ENCODE data around the gene MGA. TPM values are rescaled to one million over a fixed set of nuclear protein-coding genes. Genes with fewer than 3 reads are reported as not detected.

Gene MGA
- total RNA-seq, 1 donor from 2014 or later, result 74.0 TPM

DNA sequence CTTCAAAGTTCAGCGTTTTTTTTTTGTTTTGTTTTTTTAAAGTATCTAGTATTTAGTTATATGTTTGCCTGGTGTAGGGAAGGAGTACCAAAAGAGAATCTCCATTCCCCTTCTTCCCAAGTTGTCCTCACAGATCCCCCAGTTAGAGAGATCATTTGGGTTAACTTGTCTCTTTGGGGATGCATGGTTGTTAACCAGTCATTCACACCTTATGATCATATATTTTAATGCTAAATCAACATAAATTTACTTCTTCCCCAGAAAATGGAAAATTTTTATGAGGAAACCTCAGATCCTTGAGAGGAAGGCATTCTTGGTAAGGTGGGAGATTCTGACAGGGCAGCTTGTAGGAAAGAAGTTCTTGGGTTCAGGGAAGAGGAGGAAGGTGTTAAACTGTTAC lies 1.5 kb upstream of the MGA start:
- no peak for DNase-seq (ENCODE audit: low read depth)

DNA sequence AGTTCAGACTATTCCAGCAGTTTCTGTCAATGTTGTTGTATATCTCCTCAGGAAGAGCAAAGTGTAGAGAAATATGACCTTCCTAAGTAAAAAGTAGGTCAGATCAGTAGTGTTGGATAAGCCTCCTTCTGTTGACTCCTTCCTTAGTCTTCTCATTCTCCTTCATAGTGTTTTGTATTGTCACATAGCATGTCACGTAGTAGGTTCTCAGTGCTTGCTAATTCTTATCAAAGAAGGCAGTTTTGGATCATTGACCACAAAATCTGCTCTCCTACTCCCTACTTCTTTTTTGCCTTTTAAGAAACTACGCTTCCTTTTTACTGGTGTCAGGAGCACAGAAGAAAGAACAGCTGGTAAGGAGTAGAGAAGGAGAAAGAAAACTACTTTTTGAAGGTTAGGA lies 1.0 kb upstream of the MGA start:
- no peak for DNase-seq (ENCODE audit: low read depth)

DNA sequence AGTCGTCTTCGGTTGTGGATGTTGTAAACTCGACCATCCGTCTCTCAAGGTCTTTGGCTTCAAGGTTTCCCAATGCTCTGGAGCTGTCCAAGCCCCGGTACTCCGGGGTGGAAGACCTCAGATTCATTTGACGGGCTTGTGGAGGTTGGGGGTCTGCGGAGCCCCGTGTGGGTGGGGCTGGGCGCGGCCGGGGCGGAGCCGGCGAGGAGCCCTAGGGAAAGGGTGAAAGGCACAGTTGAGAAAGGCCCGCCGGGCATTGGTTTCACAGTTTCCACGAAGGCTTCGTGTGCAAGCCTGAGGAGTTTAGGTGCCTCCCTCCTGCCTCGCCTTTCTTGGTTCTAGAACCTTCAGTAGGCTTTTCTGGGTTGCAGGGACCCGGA lies 360 bp upstream of the MGA start:
- DNase-seq (ENCODE audit: low read depth), result no peak

DNA sequence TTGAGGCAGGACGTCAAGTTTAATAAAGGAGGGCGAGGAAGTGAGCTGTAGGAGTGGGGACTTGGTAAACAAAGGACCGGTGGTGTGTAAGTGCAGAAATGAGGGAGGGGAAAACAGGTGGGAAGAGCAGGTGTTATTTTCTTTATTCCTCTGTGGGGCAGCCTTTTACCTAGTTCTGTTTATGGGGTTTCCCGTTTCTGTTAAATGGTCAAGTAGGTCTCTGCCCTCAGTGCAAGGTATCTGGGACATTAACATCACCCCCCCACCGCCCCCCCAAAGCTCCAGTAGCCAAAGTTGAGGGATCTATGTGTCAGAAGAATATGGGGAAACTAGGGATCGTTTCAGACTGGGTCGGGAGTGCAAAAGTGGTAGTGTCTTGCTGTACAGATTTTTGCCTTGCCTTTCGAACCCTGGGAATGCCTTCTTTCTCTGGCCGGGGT lies 893 bp downstream of the MGA start:
- no peak for DNase-seq (ENCODE audit: low read depth)

DNA sequence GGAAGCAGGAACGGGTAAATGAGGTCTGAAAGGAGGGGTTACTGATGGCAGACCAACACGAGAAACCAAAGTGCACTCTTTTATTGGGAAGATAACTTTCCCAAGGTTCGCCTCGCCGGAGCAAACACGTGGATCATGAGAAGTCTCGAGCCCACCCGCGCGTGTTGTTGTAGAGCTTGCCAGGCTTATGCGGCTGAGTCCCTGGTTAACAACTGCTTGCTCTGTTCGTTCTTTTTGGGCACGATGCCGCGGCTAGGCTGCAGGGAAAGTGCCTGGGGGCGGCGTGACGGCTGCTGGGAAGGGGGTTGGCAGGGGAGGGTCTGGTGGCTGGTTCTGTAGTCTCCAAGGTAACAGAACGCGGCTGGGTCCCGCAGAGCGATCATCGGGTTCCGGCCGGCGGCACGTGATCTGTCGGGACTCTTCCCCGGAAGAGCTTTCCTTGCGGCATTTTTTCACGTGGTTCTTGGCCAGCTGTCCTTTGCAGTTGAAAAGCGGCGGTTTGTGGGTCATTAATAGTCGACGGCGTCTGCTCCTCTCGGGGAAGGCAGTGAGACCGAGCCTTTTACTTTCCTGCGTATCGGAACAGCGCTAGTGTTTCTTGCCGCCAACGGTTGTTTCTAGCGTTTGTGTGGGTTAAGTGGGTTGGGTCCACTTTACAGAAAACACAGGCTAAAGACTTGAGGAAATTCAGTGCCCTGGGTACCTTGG lies 1.5 kb downstream of the MGA start:
- peak; percentile 68 for DNase-seq (ENCODE audit: low read depth)

DNA sequence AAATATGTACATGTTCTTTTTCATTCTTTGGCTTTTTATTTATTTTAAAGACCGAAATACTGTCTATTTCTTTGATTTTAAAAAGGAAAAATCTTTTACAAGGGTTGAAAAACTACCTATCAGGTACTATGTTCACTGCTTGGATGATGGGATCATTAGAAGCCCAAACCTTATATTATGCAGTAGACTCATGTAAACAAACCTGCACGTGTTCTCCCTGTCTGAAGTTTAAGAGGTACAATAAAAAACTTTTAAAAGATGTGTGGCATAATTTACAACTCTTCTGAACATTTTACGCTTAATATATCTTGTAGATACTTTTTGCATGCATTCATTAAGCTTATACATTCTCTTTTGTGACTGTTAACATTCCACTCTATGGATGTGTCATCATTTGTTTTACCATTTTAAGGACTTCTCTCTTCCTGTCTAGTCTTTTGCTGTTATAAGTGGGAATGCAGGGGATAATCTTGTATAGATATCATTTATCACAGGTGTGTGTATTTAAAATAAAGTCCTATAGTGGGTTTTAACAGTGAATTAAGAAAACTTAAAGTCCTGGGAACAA lies 6.2 kb downstream of the MGA start:
- no peak for DNase-seq (ENCODE audit: low read depth)

DNA sequence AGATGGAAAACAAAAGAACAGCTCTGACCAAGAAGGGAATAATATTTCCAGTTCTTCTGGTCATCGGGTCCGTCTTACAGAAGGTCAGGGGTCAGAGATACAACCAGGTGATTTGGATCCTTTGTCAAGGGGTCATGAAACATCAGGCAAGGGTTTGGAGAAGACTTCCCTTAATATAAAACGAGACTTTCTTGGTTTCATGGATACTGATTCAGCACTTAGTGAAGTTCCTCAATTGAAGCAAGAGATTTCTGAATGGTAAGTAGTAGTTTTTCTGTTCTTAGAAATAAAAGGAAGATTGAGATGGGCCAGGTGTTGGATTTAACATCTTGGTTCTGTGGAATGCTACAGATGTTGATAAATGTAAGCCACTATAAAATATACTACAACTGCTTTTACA lies 9.5 kb downstream of the MGA start:
- DNase-seq (ENCODE audit: low read depth), result no peak

DNA sequence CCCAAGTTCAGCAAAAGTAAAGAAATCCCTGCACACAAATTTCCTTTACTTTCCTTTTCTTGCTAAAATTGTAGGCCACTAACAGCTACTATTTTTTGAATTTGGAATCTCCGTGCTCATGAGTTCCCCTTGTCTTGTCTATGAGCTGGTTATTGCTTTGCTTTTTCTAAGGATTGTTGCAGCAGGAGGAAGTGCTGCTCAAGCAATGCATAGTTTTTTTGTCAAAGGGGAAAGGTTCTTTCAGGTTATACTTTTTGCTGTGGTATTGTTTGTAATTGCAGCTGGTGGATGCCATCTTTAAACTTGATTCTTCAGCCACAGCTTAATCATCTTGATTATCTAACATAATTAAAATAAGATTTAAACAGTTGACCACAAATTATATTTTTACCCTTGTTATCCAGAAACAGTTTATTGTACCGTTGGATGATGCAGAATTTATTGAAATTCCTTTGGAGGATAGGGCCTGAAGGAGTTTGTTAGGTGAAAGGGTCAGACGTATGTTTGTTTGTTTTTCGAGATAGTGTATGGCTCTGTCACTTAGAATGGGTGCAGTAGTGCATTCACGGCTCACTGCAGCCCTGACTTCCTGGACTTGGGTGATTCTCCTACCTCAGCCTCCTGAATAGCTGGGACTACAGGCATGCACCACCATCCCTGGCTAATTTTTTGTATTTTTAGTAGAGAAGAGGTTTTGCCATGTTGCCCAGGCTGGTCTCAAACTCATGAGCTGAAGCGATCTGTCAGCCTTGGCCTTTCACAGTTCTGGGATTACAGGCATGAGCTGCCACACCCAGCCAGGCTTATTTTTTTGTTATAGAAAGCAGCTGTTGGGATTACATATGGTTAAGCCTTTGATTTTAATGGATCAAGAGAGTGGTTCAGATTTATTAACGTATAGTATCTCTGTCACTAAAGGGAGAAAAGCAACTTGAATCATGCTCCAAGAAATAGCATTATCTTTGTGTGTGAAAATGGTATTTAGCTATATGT lies 11.7 kb downstream of the MGA start:
- DNase-seq (ENCODE audit: low read depth), result no peak

DNA sequence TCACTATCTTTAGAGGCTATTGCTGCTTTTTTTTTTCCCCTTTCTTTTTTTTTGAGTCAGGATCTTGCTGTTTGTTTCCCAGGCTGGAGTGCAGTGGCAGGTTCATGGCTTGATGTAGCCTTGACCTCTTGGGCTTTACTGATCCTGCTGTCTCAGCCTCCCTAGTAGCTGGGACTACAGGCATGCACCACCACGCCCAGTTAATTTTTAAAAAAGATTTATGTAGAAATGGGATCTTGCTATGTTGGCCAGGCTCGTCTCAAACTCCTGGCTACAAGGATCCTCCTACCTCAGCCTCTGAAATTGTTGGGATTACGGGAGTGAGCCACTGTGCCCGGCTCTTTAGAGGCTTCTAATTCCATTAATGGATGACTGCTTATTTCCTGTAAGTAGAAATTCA lies 15.1 kb downstream of the MGA start:
- no peak for DNase-seq (ENCODE audit: low read depth)

DNA sequence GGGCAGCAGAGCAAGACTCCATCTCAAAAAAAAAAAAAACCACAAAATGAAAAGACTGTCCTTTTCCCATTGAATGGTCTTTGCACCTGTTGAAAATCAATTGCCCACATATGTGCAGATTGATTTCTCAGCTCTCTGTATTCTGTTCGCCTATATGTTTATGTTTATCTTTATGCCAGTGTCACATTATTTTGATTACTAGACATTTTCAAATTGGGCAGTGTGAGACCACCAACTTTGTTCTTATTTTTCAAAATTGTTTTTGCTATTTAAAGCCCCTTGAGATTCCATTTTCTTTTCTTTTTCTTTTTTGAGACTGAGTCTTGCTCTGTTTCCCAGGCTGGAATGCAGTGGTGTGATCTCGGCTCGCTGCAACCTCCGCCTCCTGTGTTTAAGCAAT lies 18.5 kb downstream of the MGA start:
- DNase-seq (ENCODE audit: low read depth), result no peak

DNA sequence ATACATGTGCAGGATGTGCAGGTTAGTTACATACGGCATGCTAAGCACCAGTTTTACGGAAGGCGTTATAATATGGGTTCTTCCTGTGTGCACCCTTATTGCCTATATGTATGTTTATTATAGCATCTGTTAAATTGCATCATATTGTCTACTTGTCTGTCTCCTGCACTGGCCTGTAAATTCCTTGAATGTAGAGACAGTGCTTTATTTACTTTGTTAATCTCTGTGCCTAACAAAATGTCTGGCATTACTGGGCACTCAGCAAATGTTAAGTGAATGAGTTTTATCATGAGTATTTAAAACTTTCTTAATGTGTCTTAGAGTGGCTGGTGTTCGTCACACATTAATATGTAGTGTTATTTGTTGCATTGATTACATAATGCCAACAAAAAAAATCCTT lies 23.8 kb downstream of the MGA start:
- DNase-seq (ENCODE audit: low read depth), result no peak

DNA sequence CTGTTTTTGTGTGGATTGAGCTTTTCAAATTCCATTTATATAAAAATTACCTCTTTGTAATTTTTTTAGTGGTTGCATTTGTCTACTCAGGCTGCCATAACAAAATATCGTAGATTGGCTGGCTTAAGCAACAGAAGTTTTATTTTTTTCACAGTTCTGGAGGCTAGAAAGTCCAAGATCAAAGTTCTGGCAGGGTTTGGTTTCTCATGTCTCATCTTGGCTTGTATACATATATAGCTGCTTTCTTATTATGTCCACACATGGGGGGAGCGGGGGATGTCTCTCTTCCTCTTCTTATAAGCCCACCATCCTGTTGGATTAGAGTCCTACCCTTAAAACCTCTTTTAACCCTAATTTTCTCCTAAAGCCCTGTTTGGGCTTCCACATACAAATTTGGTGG lies 28.5 kb downstream of the MGA start:
- no peak for DNase-seq (ENCODE audit: low read depth)

DNA sequence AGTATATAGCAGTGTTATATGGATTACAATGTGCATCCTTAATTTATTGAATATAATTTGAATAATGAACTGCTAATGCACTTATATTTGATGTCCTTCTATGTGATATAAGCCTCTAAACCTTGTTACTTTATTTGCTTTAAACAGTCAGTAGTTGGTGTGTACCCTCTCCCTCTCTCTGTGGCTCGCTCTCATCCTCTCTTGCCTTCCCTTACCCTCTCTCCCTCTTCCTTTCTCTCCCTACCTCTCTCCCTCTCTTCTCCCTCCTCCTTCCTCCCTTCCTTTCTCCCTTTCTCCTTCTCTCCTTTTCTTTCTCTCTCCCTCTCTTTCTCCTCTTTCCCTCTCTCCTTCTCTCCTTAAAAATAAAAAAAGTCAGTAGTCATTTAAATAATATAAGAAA lies 28.9 kb downstream of the MGA start:
- no peak for DNase-seq (ENCODE audit: low read depth)

DNA sequence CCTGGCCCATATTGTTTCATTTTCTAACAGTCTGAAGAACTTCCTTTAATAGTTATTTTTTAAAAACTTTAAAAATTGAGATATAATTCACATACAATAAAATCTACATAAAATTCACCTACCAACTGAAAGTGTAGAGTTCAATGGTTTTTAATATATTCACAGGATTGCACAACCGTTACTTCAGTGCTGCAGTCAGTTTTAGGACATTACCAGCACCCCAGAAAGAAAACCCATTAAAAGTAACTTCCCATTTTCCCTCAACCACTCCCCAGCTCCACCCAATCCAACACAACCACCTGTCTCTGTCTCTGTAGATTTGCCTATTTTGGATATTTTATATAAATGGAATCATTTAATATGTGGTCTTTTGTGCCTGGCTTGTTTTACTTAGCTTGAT lies 29.6 kb downstream of the MGA start:
- no peak for DNase-seq (ENCODE audit: low read depth)

DNA sequence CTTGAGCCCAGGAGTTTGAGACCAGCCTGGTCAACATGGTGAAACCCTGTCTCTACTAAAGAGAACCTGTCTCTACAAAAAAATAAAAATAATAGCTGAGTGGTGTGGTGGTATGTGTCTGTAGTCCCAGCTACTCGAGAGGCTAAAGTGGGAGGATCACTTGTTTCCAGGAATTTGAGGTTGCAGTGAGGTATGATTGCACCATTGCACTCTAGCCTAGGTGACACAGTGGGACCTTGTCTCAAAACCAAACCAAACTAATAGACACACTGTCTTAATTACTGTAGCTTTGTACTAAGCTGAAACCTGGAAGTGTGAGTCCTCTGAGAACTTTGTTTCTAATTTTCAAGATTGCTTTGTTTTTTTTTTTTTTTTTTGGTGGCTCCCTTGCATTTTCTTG lies 30.4 kb downstream of the MGA start:
- peak; percentile 28 for DNase-seq (ENCODE audit: low read depth)

DNA sequence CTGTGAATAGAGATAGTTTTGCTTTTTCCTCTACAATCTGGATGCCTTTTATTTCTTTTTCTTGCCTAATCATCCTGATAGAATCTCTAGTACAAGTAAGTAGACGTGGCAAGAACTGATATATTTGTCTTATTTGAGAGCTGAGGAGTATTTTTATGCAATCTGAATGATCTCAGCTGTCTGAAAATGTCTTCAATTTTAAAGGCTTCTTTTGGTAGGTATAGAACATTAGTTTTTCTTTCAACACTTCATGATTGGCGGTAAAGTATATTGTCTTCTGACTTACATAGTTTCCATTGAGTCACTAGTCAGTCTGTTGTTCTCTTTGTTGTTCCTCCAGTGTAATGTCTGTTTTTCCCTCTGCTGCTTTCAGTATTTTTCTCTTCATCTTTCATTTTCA lies 31.3 kb downstream of the MGA start:
- no peak for DNase-seq (ENCODE audit: low read depth)

DNA sequence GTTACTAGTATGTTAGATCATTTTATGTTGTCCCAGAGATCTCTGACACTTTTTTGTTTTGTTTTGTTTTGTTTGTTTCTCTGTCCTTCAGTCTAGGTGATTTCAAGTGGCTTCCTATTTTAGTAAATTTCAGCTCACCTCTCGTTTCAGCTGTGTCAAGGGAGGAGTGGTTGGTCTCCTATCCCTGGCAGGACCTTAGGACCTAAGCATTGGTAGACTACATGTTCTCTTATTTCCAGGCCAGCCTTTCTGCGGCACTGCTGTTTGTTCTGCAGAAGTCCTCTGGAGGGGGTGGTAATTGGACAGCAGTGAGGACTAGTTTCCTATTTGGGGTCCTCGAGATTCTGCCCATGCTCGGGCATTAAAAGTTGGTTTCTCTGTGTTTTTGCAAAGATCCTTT lies 31.8 kb downstream of the MGA start:
- DNase-seq (ENCODE audit: low read depth), result no peak

DNA sequence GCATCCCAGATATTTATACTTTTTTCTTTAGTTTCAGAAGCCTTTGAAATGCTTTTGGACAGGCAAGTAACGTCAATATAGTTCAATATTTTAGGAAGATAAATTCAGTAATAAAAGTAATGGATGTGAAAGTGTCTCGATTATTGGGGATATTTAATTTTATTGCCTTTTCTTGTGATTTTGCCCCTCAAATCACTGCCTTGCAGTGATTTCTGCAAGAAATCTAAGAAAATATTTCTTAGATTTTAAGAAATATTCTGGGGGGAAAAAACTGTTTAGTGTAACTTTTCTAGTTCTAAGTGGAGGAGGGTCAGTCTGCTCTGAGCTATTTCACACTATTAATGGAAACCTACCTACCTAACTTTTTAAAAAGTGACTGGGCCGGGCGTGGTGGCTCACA lies 33.6 kb downstream of the MGA start:
- no peak for DNase-seq (ENCODE audit: low read depth)

DNA sequence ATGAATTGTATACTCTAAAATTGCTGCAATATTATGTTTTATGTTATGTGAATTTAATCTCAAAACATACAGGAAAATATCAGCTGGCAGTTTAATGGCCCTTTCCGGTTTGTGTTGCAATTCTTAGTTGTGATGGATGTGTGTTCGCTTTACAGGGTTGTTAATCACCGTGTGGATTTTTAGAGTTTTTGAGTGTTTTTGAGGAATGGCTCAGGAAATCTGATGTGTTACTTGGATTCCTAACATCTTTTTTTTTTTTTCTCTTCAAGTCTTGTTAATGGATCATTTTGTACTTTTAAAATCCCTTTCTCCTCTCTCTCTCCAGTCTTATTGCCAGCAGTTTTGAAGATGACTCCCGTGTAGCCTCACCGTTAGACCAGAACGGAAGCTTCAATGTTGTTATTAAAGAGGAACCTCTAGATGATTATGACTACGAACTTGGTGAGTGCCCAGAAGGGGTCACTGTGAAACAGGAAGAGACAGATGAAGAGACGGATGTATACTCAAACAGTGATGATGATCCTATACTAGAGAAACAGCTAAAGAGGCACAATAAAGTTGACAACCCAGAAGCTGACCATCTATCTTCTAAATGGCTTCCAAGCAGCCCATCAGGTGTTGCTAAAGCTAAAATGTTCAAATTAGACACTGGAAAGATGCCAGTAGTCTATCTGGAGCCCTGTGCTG lies 35.7 kb downstream of the MGA start:
- no peak for DNase-seq (ENCODE audit: low read depth)

DNA sequence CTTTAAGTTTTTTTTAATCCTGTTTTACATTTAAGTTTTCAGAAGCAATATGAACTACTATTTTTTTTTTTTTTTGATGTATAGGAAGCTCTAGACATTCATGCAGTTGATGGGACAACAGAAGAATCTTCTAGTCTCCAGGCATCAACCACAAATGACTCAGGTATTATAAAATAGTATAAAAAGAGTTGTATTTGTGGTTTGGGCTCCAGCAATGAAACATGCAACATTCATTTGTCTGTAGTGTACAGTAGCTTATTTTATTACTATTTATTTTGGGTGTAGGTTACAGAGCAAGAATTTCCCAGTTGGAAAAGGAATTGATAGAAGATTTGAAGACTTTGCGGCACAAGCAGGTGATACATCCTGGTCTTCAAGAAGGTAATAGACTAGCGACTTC lies 38.6 kb downstream of the MGA start:
- no peak for DNase-seq (ENCODE audit: low read depth)

DNA sequence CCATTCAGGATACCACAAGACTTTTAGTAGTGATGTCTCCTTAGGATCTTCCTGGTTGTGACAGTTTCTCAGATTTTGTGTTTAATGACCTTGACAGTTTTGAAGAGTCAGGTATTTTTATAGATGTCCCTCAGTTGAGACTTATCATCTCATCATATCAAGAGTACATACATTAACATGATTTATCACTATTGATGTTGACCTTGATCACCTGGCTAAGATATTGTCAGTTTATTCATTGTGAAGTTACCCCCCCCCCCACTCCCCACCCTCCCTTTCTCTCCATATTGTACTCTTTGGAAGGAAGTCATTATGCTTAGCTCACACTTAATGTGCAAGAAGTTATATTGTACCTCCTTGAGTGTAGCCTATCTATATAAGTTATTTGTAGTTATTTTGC lies 42.9 kb downstream of the MGA start:
- no peak for DNase-seq (ENCODE audit: low read depth)

DNA sequence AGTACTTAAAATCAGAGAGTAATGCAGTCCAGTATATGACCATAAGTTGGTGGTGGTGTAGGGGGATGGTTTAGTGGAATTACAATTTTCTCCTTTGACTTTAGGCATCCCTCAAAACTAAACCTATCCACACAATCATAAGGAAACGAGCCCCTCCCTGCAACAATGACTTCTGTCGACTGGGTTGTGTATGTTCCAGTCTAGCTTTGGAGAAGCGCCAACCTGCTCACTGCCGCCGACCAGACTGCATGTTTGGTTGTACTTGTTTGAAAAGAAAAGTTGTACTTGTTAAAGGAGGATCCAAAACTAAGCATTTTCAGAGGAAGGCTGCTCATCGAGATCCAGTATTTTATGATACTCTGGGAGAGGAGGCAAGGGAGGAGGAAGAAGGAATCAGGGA lies 52.8 kb downstream of the MGA start:
- DNase-seq (ENCODE audit: low read depth), result no peak

Data from renal cortical epithelial cell (primary cell).